Ecto neural progenitor cell (in vitro differentiated cells): ENCODE data around the gene NUDT22.
"Not testable (repeated sequence)": the region's sequence is repeated elsewhere in the genome, so short reads cannot be mapped to it uniquely, and the experiment has no call there.

Experiments
- DNase-seq: peaks from one replicate; pipeline ENCODE4 v3.0.0-alpha.2; 2018; ENCODE audit warnings: low spot score

The NUDT22 gene

GRCh38 chr11:64244107-64244506 is 18.0 kb downstream of the NUDT22 start:
- DNase-seq: no peak

- DNase-seq: no peak
These were observed 18.9 kb downstream of the NUDT22 start for GRCh38 chr11:64244966-64245365.

GRCh38 chr11:64245401-64245796 is 19.3 kb downstream of the NUDT22 start:
- DNase-seq: no peak

GRCh38 chr11:64245797-64246620 is 19.9 kb downstream of the NUDT22 start:
- DNase-seq: no peak

- DNase-seq: not testable (repeated sequence)
These were observed 20.5 kb downstream of the NUDT22 start for GRCh38 chr11:64246621-64246870.

- peak; percentile 93 for DNase-seq
These were observed 21.0 kb downstream of the NUDT22 start, which contains the start of gene PPP1R14B for GRCh38 chr11:64246871-64247728. Gene PPP1R14B, minus strand, starts transcription at chr11:64246943. Its CDS starts 270 bp downstream, at chr11:64246673.

GRCh38 chr11:64247729-64248531 is 21.9 kb downstream of the NUDT22 start:
- DNase-seq: no peak

GRCh38 chr11:64248578-64248977 is 22.5 kb downstream of the NUDT22 start:
- no peak for DNase-seq

- DNase-seq: no peak
These were observed 23.0 kb downstream of the NUDT22 start for GRCh38 chr11:64249038-64249437.

GRCh38 chr11:64249563-64250414 is 23.7 kb downstream of the NUDT22 start:
- no peak for DNase-seq

GRCh38 chr11:64250415-64251015 is 24.4 kb downstream of the NUDT22 start:
- no peak for DNase-seq

- peak; percentile 88 for DNase-seq
These were observed 25.1 kb downstream of the NUDT22 start, which contains the start of gene PLCB3 for GRCh38 chr11:64251016-64251752. Gene PLCB3, plus strand, starts transcription at chr11:64251530. Its CDS starts 120 bp downstream, at chr11:64251650.

- no peak for DNase-seq
These were observed 25.6 kb downstream of the NUDT22 start for GRCh38 chr11:64251753-64252002.

GRCh38 chr11:64252003-64252872 is 26.2 kb downstream of the NUDT22 start:
- DNase-seq: no peak

- no peak for DNase-seq
These were observed 27.0 kb downstream of the NUDT22 start for GRCh38 chr11:64253043-64253442.

GRCh38 chr11:64253481-64253880 is 27.4 kb downstream of the NUDT22 start:
- no peak for DNase-seq

- no peak for DNase-seq
These were observed 28.3 kb downstream of the NUDT22 start for GRCh38 chr11:64254326-64254725.

- DNase-seq: no peak
These were observed 29.4 kb downstream of the NUDT22 start for GRCh38 chr11:64255135-64256128.
